GM18858 (cell line): ENCODE measurements around the gene UGT2B11.
"Not testable (repeated sequence)": the region's sequence is repeated elsewhere in the genome, so short reads cannot be mapped to it uniquely, and the experiment has no call there.

ENCODE experiments used
- ATAC-seq: cut with Tn5 transposase; IDR thresholded peaks from one replicate; pipeline ENCODE4 v1.9.1; 2021; ENCODE audit not compliant: unreplicated experiment

The UGT2B11 gene

GRCh38 chr4:69214716-69215115, at the start of gene UGT2B11:
TSS of gene UGT2B11 (minus strand) at chr4:69214748. CDS start at chr4:69214722, 26 bp downstream.
- no peak for ATAC-seq

- ATAC-seq = not testable (repeated sequence)
Measured at GRCh38 chr4:69253147-69253772, 38.7 kb upstream of the UGT2B11 start.

GRCh38 chr4:69250884-69251283, 36.3 kb upstream of the UGT2B11 start:
- ATAC-seq = not testable (repeated sequence)

GRCh38 chr4:69242562-69243240, 28.2 kb upstream of the UGT2B11 start:
- ATAC-seq = not testable (repeated sequence)

GRCh38 chr4:69241746-69242145, 27.2 kb upstream of the UGT2B11 start:
- not testable (repeated sequence) for ATAC-seq

- ATAC-seq = not testable (repeated sequence)
Measured at GRCh38 chr4:69240787-69241186, 26.2 kb upstream of the UGT2B11 start.

- ATAC-seq = no peak
Measured at GRCh38 chr4:69239557-69240168, 25.1 kb upstream of the UGT2B11 start.

GRCh38 chr4:69239092-69239491, 24.5 kb upstream of the UGT2B11 start:
- no peak for ATAC-seq

GRCh38 chr4:69224891-69225290, 10.3 kb upstream of the UGT2B11 start:
- ATAC-seq = no peak

- ATAC-seq = not testable (repeated sequence)
Measured at GRCh38 chr4:69223277-69223676, 8.7 kb upstream of the UGT2B11 start.

GRCh38 chr4:69218491-69218890, 3.9 kb upstream of the UGT2B11 start:
- ATAC-seq = not testable (repeated sequence)

- ATAC-seq = no peak
Measured at GRCh38 chr4:69210911-69211310, 3.6 kb downstream of the UGT2B11 start.

- ATAC-seq = not testable (repeated sequence)
Measured at GRCh38 chr4:69198506-69198905, 16.0 kb downstream of the UGT2B11 start.

GRCh38 chr4:69196209-69196965, 18.2 kb downstream of the UGT2B11 start:
- ATAC-seq = no peak

- no peak for ATAC-seq
Measured at GRCh38 chr4:69194166-69194565, 20.4 kb downstream of the UGT2B11 start.

- ATAC-seq = not testable (repeated sequence)
Measured at GRCh38 chr4:69191905-69192304, 22.6 kb downstream of the UGT2B11 start.

GRCh38 chr4:69190621-69191020, 23.9 kb downstream of the UGT2B11 start:
- ATAC-seq = not testable (repeated sequence)

GRCh38 chr4:69181519-69182169, 32.9 kb downstream of the UGT2B11 start:
- ATAC-seq = not testable (repeated sequence)

GRCh38 chr4:69179817-69180216, 34.7 kb downstream of the UGT2B11 start:
- not testable (repeated sequence) for ATAC-seq

GRCh38 chr4:69178751-69179205, 35.8 kb downstream of the UGT2B11 start:
- ATAC-seq = not testable (repeated sequence)
